Activated naive CD8-positive, alpha-beta T cell (primary cell): ENCODE data around the gene GORASP1.

ENCODE experiments used
- H3K27ac Mint-ChIP-seq: one replicate; pipeline ENCODE4 v1.8.0; 2021; ENCODE audit warnings: mixed read lengths
- H3K27me3 Mint-ChIP-seq: one replicate; pipeline ENCODE4 v1.8.0; 2021; ENCODE audit warnings: mixed read lengths
- H3K36me3 Mint-ChIP-seq: one replicate; pipeline ENCODE4 v1.8.0; 2021; ENCODE audit warnings: mixed read lengths
- H3K4me1 Mint-ChIP-seq: one replicate; pipeline ENCODE4 v1.8.0; 2021; ENCODE audit warnings: low read depth, mixed read lengths
- H3K4me3 Mint-ChIP-seq: one replicate; pipeline ENCODE4 v1.8.0; 2021; ENCODE audit warnings: mild to moderate bottlenecking, mixed read lengths
- H3K9me3 Mint-ChIP-seq: one replicate; pipeline ENCODE4 v1.8.0; 2021; ENCODE audit warnings: low read depth, mixed read lengths

The GORASP1 gene

GRCh38 chr3:39103791-39104552 is 3.5 kb downstream of the GORASP1 start:
- Mint-ChIP-seq H3K27me3 (no peaks in the 10 kb centered on the region), H3K27ac (no peak overlapping the region), H3K36me3 (no peaks in the 10 kb centered on the region)

GRCh38 chr3:39103324-39103693 is 4.1 kb downstream of the GORASP1 start:
- no peaks in the 10 kb centered on the region for H3K36me3 Mint-ChIP-seq
- H3K9me3 Mint-ChIP-seq = no peaks in the 10 kb centered on the region
- peaks cover 36% of the 10 kb centered on the region for H3K4me1 Mint-ChIP-seq
- H3K27ac Mint-ChIP-seq = no peak overlapping the region
- H3K4me3 Mint-ChIP-seq = no peak overlapping the region
- no peaks in the 10 kb centered on the region for H3K27me3 Mint-ChIP-seq

More at GRCh38 chr3:39103791-39104552, 3.5 kb downstream of the GORASP1 start:
- Mint-ChIP-seq H3K9me3 (no peaks in the 10 kb centered on the region), H3K4me3 (no peak overlapping the region), H3K4me1 (peaks cover 42% of the 10 kb centered on the region)

- Mint-ChIP-seq H3K4me3 (no peak overlapping the region), H3K27ac (peak overlapping the region; percentile 46), H3K9me3 (no peaks in the 10 kb centered on the region), H3K4me1 (peaks cover 30% of the 10 kb centered on the region), H3K27me3 (no peaks in the 10 kb centered on the region), H3K36me3 (no peaks in the 10 kb centered on the region)
Observed at GRCh38 chr3:39102504-39103323, 4.7 kb downstream of the GORASP1 start.

GRCh38 chr3:39101022-39101689 is 6.3 kb downstream of the GORASP1 start:
- Mint-ChIP-seq H3K27me3 (no peaks in the 10 kb centered on the region), H3K4me3 (no peak overlapping the region), H3K9me3 (no peaks in the 10 kb centered on the region), H3K27ac (no peak overlapping the region), H3K36me3 (peaks cover 2% of the 10 kb centered on the region), H3K4me1 (peaks cover 23% of the 10 kb centered on the region)

- Mint-ChIP-seq H3K4me1 (peaks cover 16% of the 10 kb centered on the region), H3K27me3 (no peaks in the 10 kb centered on the region), H3K36me3 (peaks cover 2% of the 10 kb centered on the region), H3K27ac (no peak overlapping the region), H3K4me3 (no peak overlapping the region), H3K9me3 (no peaks in the 10 kb centered on the region)
Observed at GRCh38 chr3:39100500-39100886, 6.9 kb downstream of the GORASP1 start.

GRCh38 chr3:39099738-39100499 is 7.5 kb downstream of the GORASP1 start:
- Mint-ChIP-seq H3K27ac (no peak overlapping the region), H3K4me3 (no peak overlapping the region), H3K36me3 (peaks cover 2% of the 10 kb centered on the region), H3K27me3 (no peaks in the 10 kb centered on the region), H3K9me3 (no peaks in the 10 kb centered on the region), H3K4me1 (peaks cover 11% of the 10 kb centered on the region)

GRCh38 chr3:39099242-39099641 is 8.2 kb downstream of the GORASP1 start:
- no peak overlapping the region for H3K27ac Mint-ChIP-seq
- peaks cover 9% of the 10 kb centered on the region for H3K4me1 Mint-ChIP-seq
- H3K4me3 Mint-ChIP-seq = no peak overlapping the region
- H3K36me3 Mint-ChIP-seq = peaks cover 2% of the 10 kb centered on the region
- no peaks in the 10 kb centered on the region for H3K27me3 Mint-ChIP-seq
- H3K9me3 Mint-ChIP-seq = no peaks in the 10 kb centered on the region

GRCh38 chr3:39098473-39099000 is 8.9 kb downstream of the GORASP1 start:
- no peaks in the 10 kb centered on the region for H3K27me3 Mint-ChIP-seq
- H3K4me3 Mint-ChIP-seq = no peak overlapping the region
- H3K27ac Mint-ChIP-seq = no peak overlapping the region

GRCh38 chr3:39097716-39098472 is 9.5 kb downstream of the GORASP1 start:
- H3K4me1 Mint-ChIP-seq = peaks cover 5% of the 10 kb centered on the region
- no peaks in the 10 kb centered on the region for H3K27me3 Mint-ChIP-seq
- H3K4me3 Mint-ChIP-seq = no peak overlapping the region
- H3K27ac Mint-ChIP-seq = no peak overlapping the region
- peaks cover 2% of the 10 kb centered on the region for H3K36me3 Mint-ChIP-seq
- H3K9me3 Mint-ChIP-seq = no peaks in the 10 kb centered on the region

More at GRCh38 chr3:39098473-39099000, 8.9 kb downstream of the GORASP1 start:
- H3K36me3 Mint-ChIP-seq = peaks cover 2% of the 10 kb centered on the region
- no peaks in the 10 kb centered on the region for H3K9me3 Mint-ChIP-seq
- H3K4me1 Mint-ChIP-seq = peaks cover 9% of the 10 kb centered on the region

GRCh38 chr3:39096775-39097174 is 10.7 kb downstream of the GORASP1 start:
- peaks cover 5% of the 10 kb centered on the region for H3K4me1 Mint-ChIP-seq
- H3K27ac Mint-ChIP-seq = peak overlapping the region; percentile 47
- no peak overlapping the region for H3K4me3 Mint-ChIP-seq
- no peaks in the 10 kb centered on the region for H3K9me3 Mint-ChIP-seq
- no peaks in the 10 kb centered on the region for H3K27me3 Mint-ChIP-seq
- H3K36me3 Mint-ChIP-seq = peaks cover 2% of the 10 kb centered on the region

GRCh38 chr3:39095778-39096177 is 11.6 kb downstream of the GORASP1 start:
- no peaks in the 10 kb centered on the region for H3K9me3 Mint-ChIP-seq
- peak overlapping the region; percentile 46 for H3K27ac Mint-ChIP-seq
- H3K4me1 Mint-ChIP-seq = no peaks in the 10 kb centered on the region
- H3K36me3 Mint-ChIP-seq = peaks cover 2% of the 10 kb centered on the region
- no peaks in the 10 kb centered on the region for H3K27me3 Mint-ChIP-seq
- H3K4me3 Mint-ChIP-seq = no peak overlapping the region

- no peaks in the 10 kb centered on the region for H3K27me3 Mint-ChIP-seq
- no peaks in the 10 kb centered on the region for H3K4me1 Mint-ChIP-seq
- H3K4me3 Mint-ChIP-seq = no peak overlapping the region
- peak overlapping the region; percentile 2 for H3K27ac Mint-ChIP-seq
- peaks cover 2% of the 10 kb centered on the region for H3K36me3 Mint-ChIP-seq
- no peaks in the 10 kb centered on the region for H3K9me3 Mint-ChIP-seq
Observed at GRCh38 chr3:39094851-39095677, 12.4 kb downstream of the GORASP1 start.

GRCh38 chr3:39090922-39091321 is 16.5 kb downstream of the GORASP1 start:
- Mint-ChIP-seq H3K9me3 (no peaks in the 10 kb centered on the region), H3K4me1 (no peaks in the 10 kb centered on the region), H3K27me3 (no peaks in the 10 kb centered on the region), H3K36me3 (no peaks in the 10 kb centered on the region), H3K27ac (no peak overlapping the region), H3K4me3 (no peak overlapping the region)
